RWPE2 (cell line): ENCODE results near the gene NBPF3.

Experiments
- ATAC-seq: fragments of 200-7000 bp; cut with Tn5 transposase; 3 replicates; pipeline ENCODE4 v1.9.1; 2021; ENCODE audit warnings: low read depth
- DNase-seq: peaks from one replicate; pipeline ENCODE4 v3.0.0-alpha.2; 2020; ENCODE audit warnings: low spot score
- H3K27ac ChIP-seq: fragments of 450-650 bp; 2 replicates; pipeline ENCODE4 v1.5.1; 2017; ENCODE audit warnings: mild to moderate bottlenecking; ENCODE audit not compliant: poor library complexity, severe bottlenecking
- H3K27me3 ChIP-seq: fragments of 250-450 bp; sonication (Bioruptor Pico); 2 replicates; pipeline ENCODE4 v1.5.1; 2021; ENCODE audit warnings: mild to moderate bottlenecking, moderate library complexity; ENCODE audit not compliant: insufficient read depth, poor library complexity, severe bottlenecking
- H3K36me3 ChIP-seq: fragments of 250-450 bp; sonication (Bioruptor Pico); 2 replicates; pipeline ENCODE4 v1.5.1; 2020; ENCODE audit warnings: low read depth, mild to moderate bottlenecking, moderate library complexity
- H3K4me1 ChIP-seq: fragments of 250-450 bp; sonication (Bioruptor Pico); 2 replicates; pipeline ENCODE4 v1.5.1; 2021; ENCODE audit warnings: mild to moderate bottlenecking, moderate library complexity; ENCODE audit not compliant: insufficient read depth, poor library complexity, severe bottlenecking
- H3K4me3 ChIP-seq: fragments of 250-450 bp; sonication (Bioruptor Pico); 2 replicates; pipeline ENCODE4 v1.5.1; 2021; ENCODE audit warnings: mild to moderate bottlenecking, moderate library complexity; ENCODE audit not compliant: severe bottlenecking
- H3K9me3 ChIP-seq: fragments of 250-450 bp; sonication (Bioruptor Pico); 2 replicates; pipeline ENCODE4 v1.5.1; 2021; ENCODE audit warnings: mild to moderate bottlenecking, moderate library complexity; ENCODE audit not compliant: severe bottlenecking
- TF ChIP-seq, protein P1 (sequence below): fragments of 450-650 bp; IDR thresholded peaks from one replicate; pipeline ENCODE4 v1.5.1; 2017; ENCODE audit warnings: mild to moderate bottlenecking, moderate library complexity; ENCODE audit not compliant: poor library complexity, severe bottlenecking

Gene NBPF3

DNA sequence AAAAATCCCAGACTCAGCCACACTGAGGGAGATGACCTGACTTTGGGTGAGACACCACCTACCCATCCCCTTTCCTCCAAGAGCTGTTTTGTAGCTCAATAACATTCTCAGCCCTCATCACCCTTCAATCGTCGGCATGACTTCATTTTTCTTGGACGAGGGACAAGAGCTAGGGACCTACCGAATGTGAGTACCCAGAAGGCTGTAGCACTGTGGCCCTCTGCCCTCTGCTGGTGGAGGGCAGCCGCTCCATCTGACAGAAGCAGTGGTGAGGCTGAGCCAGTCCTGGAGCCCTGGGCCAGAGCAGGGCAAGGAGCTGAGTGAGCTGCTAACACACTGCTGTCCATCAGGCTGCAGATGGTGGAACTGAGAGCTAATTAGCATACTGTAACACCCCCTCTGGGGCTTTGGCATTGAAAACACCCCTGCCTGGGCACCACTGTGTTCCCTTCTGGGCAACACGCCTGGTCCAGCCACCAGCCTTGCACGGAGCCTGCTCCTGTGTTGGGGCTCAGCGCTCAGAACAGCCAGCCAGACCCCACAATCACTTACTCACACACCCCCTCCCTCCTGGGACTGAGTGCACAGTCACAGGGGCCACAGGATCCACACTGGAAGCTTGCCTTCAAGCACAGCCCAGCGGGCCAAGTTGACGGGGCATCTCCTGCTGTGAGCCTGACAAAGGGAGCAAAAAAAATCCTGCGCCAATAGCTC lies 51.0 kb downstream of the NBPF3 start:
- ATAC-seq (peak; percentile 50; the same call in 2 of the 3 replicates), DNase-seq (no peak)
- TF ChIP-seq, protein P1, sequence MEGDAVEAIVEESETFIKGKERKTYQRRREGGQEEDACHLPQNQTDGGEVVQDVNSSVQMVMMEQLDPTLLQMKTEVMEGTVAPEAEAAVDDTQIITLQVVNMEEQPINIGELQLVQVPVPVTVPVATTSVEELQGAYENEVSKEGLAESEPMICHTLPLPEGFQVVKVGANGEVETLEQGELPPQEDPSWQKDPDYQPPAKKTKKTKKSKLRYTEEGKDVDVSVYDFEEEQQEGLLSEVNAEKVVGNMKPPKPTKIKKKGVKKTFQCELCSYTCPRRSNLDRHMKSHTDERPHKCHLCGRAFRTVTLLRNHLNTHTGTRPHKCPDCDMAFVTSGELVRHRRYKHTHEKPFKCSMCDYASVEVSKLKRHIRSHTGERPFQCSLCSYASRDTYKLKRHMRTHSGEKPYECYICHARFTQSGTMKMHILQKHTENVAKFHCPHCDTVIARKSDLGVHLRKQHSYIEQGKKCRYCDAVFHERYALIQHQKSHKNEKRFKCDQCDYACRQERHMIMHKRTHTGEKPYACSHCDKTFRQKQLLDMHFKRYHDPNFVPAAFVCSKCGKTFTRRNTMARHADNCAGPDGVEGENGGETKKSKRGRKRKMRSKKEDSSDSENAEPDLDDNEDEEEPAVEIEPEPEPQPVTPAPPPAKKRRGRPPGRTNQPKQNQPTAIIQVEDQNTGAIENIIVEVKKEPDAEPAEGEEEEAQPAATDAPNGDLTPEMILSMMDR, result peak; percentile 32
- H3K4me3 ChIP-seq, result no peak overlapping the region
- no peak overlapping the region for H3K27ac ChIP-seq
- no peaks in the 10 kb centered on the region for H3K36me3 ChIP-seq
- no peaks in the 10 kb centered on the region for H3K4me1 ChIP-seq
- H3K27me3 ChIP-seq, result no peaks in the 10 kb centered on the region
- no peaks in the 10 kb centered on the region for H3K9me3 ChIP-seq

DNA sequence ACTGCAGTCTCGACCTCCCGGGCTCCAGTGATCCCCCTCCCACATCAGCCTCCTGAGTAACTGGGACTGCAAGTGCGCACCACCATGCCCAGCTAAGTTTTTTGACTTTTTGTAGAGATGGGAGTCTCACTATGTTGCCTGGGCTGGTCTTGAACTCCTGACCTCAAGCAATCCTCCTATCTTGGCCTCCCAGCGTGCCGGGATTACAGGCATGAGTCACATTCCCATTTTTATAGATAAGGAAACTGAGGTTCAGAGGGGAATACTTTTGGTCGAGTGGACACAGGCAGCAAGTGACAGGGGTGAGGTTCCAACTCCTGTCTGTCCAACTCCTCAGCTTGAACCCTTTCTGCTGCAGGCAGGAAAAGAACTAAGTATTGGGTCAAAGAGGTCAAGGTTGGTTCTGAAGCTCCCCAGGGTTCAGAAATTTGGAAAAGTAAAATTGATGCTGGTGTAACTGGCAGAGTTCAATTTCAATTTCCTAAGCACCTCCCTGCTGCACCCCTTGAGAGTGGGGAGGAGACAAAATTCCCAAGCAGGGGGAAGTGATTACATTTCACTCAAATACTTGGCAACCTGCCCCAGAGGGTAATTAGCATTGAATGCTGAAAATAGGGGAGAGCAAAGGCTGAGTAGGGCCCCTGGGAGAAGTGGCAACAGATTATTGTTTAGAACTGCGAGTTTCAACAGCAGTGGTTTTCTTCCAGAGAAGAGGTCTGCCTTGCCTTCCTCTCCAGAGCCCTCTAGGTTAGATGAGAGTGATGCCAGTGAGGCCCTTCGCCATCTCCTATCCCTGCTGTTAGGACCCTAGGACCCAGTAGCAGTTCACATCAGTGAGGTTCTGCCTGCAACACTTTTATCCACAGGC lies 51.8 kb downstream of the NBPF3 start:
- Histone ChIP-seq H3K36me3 (no peaks in the 10 kb centered on the region), H3K9me3 (no peaks in the 10 kb centered on the region), H3K4me3 (no peak overlapping the region), H3K4me1 (no peaks in the 10 kb centered on the region), H3K27me3 (no peaks in the 10 kb centered on the region), H3K27ac (no peak overlapping the region)
- ATAC-seq (no peak), DNase-seq (no peak)
- TF ChIP-seq, protein P1, result no peak

DNA sequence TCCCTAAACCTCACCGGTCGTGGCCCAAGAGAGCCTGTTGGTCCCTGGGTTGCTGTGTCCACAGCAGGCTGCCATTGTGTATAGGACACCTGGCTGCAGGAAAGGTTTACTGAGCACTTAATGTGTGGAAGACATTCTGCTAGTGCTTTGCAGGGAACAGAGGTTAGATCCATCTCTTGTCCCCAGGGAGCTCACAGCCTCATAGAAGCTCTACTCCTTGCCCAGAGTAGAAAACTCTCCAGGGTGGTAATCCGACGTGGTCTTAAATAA lies 52.4 kb downstream of the NBPF3 start:
- ATAC-seq (no peak), DNase-seq (no peak)
- no peaks in the 10 kb centered on the region for H3K27me3 ChIP-seq
- H3K9me3 ChIP-seq, result no peaks in the 10 kb centered on the region
- H3K27ac ChIP-seq, result no peak overlapping the region
- no peaks in the 10 kb centered on the region for H3K36me3 ChIP-seq
- no peaks in the 10 kb centered on the region for H3K4me1 ChIP-seq
- no peak overlapping the region for H3K4me3 ChIP-seq
- TF ChIP-seq, protein P1, result no peak

DNA sequence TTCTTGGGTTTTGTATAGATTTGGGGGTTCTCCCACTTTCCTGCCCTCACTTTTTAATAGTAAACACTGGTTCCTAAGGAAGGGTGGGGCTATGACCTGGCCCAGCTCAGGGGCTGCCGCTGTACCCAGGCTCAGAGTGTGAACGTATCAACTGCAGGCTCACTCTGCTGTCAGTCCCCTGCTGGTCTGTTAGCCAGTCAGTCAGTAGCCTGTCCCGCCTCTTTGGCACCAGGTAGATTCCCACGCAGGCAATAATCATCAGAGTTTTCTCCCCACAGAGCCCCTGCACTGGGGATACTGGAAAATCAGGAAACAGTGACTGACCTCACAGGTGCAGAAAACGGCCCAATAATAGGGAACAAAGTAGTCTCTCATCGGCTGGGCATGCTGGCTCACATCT lies 54.3 kb downstream of the NBPF3 start:
- DNase-seq, result peak; percentile 8
- TF ChIP-seq, protein P1, result no peak
- H3K36me3 ChIP-seq, result no peaks in the 10 kb centered on the region
- H3K4me3 ChIP-seq, result no peak overlapping the region
- no peak overlapping the region for H3K27ac ChIP-seq
- no peaks in the 10 kb centered on the region for H3K4me1 ChIP-seq
- no peak for ATAC-seq
- no peaks in the 10 kb centered on the region for H3K27me3 ChIP-seq
- no peaks in the 10 kb centered on the region for H3K9me3 ChIP-seq

DNA sequence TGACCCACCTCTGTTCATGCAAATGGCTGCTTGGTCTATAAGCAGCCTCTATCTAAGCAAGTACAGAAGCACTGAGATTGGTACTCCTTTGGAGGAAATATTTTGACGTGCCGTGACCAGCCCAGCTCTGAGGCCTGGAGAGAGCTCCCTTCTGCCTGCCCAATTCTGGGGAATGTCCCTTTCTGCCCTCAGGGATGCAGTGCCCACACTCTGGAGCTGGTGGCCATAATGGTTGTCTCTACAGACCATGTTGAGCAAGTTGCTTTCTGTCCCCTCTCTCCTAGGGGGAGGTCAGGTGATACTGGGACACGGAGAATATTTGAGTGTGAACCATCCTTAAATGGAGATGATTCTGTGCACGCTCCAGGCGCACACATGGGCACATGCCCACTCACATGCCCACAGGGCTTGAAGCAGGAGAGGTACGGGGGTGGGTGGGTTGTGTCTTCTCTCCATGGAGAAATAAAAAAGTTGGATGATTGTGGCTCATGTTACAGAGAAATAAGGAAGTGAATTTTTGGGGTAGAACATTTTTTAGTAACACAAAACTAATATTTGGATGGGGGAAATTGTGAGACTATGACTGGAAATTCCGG lies 55.4 kb downstream of the NBPF3 start:
- Histone ChIP-seq H3K27ac (no peak overlapping the region), H3K36me3 (no peaks in the 10 kb centered on the region), H3K27me3 (no peaks in the 10 kb centered on the region), H3K9me3 (no peaks in the 10 kb centered on the region), H3K4me3 (no peak overlapping the region), H3K4me1 (no peaks in the 10 kb centered on the region)
- peak; percentile 23 for DNase-seq
- TF ChIP-seq, protein P1, result no peak
- ATAC-seq, result no peak
